COR-L47 (cell line): ENCODE results near the gene UBASH3B.

Experiments used
- DNase-seq: peaks from one replicate; lab custom pipeline; 2025; lab: John Stamatoyannopoulos, UW

UBASH3B gene

DNA sequence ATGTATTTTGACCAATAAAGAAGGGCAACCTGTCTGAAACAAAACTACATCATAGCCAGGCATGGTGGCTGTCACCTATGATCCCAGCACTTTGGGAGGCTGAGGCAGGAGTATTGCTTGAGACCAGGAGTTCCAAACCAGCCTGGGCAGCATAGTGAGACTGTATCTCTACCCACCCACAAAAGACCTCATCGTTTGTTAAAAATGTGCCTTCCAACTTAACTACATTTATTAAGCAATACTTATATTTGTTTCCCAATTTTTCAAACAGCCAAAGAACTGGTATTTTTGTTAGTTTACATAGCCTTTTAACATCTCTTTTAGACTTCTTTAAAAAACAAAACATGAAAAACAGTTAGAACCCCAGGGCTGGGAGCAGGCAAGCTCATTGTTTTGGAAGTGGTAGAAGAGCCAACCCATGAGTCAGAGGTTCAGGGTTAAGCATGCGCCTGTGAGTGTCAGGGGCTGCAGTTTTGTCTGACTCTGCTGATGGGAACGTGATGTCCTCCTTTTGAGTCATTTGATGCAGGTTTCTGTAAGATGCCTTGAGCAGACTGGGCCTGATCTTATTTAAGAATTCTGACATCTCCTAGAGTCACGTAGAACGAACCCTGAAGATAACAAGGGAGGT lies 128.9 kb downstream of the UBASH3B start:
- DNase-seq, result no peak

DNA sequence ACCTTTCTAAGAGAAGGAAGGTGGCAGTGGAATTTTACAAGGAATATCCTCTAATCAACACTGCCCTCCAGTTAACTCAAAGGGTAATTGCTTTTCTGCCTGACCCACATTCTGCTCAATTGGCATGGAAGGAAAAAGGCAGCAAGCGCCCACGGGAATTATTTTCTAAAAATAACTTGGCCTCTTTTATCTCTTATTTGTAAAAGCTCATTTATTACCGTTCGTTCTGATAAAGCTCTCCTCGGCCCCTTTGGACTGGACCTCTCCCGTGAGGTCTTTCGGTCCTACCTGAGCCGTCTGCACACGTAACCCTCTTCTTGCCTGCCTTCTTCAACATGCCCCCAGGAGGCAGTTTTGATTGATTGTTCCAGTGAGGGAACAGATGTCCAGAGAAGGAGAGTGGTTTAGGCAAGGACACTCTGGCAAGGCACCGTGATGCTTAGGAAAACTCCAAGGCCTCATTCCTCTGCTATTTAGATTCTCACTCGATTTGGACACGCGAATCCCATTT lies 129.6 kb downstream of the UBASH3B start:
- DNase-seq, result no peak

DNA sequence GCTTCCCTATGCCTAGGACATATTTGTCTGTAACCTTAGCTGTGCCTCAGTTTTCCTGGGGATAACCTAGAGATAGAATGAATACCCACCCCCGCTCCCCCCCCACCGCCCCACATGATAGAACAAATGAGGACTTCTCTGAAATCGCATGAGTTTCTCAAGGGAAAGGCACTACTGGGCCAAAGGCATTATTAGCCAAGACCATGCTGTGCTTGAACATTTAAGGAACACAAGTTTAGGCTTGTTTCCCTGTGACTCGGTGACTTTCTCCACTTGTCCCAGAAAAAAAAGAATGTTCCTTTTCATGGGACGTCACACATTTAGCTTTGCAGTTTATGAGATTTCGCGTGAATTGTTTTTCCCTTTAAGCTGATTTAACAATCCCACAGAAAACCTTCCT lies 131.4 kb downstream of the UBASH3B start:
- no peak for DNase-seq

DNA sequence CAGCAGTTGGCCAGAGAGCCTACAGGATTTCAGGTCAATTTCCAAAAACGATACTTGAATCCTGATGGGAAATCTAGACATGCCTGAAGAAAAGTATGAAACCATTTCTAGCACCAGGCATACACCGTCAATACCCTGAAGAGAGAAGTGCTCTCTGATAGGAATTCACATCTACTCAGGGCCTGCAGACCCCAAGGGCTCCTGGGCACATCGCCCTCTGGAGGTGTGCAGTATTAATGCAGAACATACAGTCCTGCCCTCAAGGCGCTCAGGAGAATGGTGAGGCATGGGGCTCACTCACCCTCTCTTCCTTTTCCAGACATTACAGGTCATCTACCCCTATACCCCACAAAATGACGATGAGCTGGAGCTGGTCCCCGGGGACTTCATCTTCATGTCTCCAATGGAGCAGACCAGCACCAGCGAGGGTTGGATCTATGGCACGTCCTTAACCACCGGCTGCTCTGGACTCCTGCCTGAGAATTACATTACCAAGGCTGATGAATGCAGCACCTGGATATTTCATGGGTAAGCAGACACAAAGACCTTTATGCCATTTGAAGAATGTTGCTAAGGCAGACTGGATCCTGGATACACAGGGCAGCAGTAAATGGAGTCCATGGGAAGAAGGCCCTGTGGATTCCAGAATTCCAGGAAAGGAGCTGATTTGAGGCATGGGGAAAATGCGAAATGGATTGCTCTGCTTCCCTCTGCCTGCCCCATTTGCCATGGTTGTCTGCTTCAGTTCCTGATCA lies 133.4 kb downstream of the UBASH3B start:
- DNase-seq, result no peak

DNA sequence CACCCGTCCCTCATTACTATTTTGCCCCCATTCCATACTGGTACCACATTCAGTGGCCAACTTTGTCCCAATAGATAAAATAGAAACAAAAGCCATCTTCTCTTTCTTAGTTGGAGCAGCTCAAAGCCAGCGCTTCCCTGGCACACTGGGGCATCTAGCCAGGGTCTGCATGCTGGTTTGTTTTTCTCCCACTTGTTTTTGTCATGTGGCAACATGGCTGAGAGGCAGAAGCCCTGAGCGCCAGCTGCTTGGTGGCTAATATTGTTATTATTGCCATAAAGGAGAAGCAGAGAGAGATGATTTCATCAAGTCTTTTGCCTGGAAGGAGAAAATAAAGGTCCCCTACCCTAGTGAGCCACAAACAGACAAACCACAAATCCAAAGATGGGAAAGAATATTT lies 134.4 kb downstream of the UBASH3B start:
- DNase-seq, result no peak

DNA sequence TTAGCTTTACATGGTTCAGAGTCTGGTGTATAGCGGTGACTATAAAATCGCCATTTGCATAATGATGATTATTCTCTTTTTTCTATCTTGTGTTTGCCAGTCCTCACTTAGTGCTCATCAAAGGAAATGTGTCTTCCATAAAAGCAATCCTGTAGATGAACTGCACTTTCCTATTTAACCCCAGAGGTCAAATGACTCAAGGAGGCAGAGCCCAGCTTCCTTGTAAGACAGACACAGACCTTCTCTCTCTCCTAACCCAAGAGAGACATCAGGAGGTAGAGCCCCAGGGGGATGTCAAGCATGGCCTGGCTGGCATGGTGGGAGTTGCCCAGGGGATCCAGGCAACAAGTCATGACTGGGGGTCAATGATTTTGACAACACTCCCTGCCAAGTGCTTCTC lies 135.9 kb downstream of the UBASH3B start:
- DNase-seq, result no peak

DNA sequence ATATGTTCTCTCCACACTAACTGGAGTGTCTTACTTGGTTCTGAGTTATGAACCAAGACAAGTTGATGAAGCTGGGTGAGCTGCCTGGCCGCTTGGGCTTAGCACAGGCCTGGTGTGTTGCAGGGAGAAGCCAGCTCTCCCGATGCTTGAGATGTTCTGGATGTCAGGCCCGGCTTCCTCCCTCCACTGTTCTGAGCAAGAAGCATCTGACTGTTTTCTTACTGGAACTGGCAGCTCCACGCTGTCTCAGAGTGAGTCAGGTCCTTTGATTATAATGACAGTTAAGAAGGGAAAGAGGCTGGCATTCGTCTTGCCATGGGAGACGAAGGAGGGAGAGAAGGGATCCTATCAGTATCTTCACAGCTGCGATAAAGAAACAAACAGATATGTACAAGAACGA lies 136.3 kb downstream of the UBASH3B start:
- no peak for DNase-seq

DNA sequence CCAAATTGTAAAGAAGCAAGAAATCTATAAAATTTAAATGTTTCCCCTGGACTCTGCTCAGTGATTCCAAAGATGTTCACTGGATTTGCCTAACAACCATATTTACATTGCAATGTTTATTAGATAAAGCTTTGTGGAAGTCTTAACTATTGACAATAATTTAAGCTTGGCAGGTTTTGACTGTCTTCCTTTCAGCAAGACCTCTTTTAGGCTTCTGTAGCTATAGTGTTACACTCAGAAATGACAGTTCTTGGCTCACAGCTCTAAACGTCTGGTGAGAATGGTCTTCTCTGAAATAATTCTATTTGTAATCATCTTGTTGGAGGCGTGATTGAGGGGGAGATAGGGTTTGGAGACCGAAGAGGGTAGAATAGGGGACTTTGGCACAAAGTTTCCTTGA lies 138.0 kb downstream of the UBASH3B start:
- DNase-seq, result no peak

DNA sequence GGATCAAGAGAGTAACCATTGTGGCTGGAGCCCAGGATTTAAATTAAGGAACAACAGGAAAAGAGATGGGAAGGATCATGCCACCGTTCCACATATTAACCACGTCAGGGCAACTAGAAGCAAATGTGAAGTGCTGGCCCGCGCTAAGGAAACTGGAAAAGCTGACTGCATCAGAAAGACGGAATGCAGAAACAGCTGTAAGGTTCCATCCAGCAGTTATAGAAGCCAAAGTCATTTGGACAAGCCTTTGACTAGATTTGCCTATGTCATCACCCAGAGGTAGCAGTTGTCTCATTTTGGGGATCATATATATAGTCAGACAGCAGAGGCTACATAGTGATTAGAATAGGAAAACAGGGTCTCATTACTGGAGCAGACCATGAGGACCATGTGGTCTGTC lies 139.8 kb downstream of the UBASH3B start:
- no peak for DNase-seq

DNA sequence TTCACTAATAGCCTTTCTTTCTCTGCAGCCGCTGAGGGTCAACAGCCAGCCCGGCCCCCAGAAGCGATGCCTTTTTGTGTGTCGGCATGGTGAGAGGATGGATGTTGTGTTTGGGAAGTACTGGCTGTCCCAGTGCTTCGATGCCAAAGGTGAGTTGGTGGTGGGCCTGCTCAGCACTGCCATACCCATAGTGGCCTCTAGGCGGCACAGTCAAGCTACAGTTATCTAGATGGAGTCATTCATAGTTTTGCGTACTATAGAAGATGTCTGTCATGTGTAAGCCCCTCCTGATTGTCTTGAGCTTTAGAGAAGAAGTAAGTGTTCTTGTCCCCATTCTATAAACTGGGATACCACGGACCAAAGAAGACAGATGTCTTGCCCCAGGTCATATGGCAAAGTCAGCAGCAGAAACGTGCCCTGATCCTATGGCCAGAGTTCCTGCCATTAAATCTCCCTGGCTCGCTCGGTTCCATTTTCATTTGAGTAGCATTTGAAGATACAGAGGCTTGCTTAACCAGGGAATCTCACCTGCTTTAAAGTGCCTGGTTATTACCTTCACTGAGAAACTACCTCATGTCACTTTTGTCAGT lies 140.7 kb downstream of the UBASH3B start:
- DNase-seq, result no peak

DNA sequence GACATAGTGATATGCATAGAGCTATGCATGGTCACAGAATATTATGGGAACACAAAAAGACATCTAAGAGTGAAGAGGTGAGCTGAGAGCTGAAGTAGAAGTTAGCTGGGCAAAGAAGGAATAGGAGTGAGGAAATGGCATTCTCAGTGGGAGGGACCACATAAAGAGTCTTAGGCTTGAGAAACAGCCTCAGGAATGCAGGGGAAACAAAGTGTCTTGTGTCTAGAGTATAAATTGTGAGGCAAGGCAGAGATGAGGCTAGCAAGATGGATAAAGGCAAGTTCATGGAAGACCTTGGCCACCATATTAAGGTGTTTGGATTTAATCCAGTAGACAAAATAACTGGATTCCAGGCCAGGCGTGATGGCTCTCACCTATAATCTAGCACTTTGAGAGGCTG lies 142.1 kb downstream of the UBASH3B start:
- no peak for DNase-seq

DNA sequence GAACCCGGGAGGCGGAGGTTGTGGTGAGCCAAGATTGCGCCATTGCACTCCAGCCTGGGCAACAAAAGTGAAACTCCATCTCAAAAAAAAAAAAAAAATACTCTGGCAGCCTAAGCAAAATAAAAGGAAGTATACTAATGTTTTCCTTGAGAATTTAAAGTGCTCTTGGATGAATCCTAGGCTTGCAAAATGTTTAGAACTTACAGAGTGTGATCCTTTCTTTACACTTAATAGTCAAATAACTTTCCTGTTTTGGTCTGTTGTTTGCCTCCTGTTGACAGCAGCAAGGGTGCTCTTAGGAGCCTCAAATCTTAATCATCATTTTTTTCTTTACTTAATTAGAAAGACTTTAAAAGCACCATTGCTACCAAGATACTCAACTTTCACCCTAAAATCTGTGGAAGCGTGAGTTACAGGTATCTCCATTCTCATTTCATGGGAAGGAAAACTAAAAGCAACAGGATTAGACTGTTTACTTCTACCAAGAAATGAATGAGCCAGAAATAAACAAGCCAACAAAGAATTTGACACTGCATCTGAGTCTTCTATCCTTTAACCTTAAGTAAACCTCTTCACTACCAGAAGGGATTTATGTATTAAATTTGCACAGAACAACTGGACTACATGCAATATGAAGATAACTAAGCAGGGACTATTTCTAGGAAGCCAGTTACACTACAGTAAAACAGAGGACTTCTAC lies 144.0 kb downstream of the UBASH3B start:
- DNase-seq, result no peak

DNA sequence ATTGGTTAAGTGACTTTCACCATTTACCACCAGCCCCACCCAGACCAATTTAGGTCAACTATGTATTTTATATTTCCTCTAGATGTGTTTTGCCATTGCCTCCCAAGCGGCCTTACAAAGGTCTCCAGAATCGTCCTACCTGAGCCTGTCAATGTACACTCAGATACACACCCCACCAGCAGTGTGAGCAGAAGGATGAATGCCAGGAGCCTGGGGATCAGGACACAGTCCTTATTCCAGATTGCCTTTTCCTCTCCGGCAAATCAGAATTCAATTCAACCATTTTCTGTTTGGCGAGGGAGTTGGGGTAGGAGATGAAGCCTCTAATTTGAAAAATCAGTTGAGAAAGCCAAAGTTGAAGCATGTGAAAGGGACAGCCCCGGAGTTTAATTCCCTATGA lies 147.4 kb downstream of the UBASH3B start:
- no peak for DNase-seq

DNA sequence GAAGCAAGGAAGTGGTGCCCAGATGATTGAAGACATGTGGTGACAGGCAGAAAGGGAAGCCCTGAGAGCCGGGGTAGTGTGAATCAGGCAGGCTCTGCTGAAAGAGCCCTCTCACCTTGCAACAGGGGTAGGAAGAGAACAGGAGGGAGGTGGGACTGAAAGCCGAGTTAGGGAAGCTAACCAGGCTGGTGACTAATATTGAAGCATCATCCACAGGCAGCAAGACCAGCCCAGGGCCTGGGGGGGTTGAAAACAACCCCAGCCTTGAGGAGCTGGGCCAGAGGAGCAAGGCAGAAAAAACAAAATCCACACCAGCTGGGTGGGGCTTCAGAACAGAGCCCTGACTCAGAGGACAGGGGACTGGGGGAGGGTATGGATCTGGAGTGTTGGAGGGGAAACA lies 147.8 kb downstream of the UBASH3B start:
- DNase-seq, result no peak

DNA sequence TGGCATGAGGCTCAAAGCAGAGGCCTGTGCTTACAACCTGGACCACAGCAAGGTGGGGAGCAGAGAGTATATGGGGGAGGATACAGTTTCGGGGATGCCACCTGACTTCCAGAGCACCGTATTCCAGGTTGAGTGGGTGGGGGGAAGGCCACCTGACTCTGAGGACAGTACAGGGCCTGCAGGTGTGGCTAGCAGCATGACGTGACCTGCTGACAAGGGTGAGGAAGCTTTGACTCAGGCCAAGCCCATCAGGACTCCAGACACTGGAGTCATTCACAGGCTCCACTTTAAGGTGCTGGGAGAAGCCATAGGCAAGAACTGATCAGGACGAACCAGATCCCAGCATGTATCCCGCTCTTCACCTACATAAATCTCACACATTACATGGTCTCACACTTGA lies 148.2 kb downstream of the UBASH3B start:
- no peak for DNase-seq

DNA sequence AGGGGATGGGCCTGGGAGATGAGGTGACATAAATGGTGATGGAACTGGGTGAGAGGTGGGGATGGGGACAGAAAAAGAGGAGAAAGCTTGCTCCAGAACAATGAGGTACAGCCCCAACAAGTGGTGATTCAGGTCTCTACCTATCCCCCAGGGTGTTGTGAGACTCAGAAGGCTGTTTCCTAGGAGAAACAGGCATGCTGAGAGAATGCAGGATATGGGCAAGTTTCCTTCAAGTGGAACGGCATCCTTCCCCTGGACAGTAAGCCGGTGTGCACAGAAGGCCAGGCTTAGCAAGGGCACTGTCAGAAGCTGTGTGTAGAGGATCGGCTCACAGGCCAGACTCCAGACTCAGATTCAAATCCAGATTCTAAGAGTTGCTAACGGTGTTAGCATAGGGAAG lies 148.6 kb downstream of the UBASH3B start:
- DNase-seq, result no peak

DNA sequence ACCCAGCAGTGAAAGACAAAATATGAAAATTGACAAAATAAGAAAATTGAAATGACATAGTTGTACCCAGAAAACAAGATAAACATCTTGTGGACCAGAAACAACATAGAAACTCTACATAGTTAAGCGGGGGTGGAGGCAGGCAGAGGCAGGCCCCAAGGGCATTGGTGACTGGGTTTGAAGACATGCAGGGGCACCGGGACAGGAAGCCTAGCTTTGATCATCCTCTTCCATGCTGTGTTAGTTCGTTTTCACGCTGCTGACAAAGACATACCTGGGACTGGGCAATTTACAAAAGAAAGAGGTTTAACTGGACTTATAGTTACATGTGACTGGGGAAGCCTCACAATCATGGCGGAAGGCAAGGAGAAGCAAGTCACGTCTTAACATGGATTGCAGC lies 149.3 kb downstream of the UBASH3B start:
- no peak for DNase-seq

DNA sequence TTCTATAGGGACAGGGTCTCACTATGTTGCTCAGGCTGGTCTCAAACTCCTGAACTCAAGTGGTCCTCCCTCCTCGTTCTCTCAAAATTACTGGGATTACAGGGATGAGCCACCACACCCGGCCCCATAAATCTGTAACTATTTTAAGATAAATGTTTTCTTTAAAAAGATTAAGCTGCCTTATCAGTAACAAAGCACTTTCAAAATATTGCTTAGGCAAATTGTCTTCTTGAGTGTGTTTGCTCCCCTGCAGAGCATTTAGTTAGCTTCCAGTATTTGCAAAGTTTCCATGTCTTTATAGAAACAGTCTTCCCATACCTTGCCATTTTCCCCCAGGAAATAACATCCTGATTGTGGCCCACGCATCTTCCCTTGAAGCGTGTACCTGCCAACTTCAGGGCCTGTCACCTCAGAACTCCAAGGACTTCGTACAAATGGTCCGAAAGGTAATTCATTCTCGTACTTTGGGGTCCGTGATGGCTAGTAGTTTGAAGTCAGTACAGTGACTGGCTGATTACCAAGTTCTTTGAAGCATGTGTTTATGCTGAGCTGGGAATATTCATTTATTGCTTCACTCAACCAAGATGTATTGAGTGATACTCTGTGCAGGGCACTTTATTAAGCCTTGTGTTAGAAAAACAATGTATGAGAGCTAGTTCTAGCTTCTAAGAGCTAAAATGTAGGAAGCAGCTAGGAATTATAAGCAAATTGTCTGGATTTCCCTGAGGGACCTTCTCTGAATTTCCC lies 152.4 kb downstream of the UBASH3B start:
- no peak for DNase-seq

DNA sequence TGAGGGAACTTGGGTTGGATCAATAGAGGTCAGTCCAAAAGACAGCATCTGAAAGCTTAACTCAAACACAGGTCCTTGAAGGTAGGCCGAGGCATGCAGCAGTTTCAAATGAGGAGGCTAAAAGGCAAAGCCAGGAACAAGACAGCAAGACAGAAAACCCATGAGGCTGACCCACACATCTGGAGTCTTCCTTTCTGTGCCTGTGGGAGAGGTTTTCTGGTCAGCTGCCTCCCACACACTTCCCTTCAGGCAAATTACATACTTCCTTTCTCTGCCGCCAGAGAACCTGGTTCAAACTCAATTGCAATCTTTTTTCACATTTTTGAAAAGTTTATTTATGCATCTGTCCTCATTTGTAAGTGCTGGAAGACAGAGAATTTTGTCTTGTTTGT lies 153.0 kb downstream of the UBASH3B start:
- no peak for DNase-seq

DNA sequence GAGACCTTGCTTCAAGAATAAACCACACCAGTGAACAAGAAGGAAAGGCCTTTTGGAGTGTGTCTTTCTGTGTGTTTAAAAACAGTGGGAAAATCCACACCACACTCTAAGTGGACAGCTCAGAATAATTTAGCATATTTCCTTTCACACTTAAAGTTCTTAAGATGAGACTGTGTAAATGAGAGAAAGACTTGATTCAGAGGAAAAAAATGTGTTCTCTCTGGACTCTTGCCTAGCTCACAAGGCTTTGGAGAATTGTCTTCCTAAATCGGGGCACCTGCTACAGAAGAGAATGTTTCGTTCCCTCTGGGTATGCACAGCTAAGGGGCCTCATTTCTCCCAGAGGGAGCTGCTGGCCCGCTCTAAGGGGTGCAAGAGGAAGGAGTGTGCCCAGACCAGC lies 154.3 kb downstream of the UBASH3B start:
- no peak for DNase-seq

DNA sequence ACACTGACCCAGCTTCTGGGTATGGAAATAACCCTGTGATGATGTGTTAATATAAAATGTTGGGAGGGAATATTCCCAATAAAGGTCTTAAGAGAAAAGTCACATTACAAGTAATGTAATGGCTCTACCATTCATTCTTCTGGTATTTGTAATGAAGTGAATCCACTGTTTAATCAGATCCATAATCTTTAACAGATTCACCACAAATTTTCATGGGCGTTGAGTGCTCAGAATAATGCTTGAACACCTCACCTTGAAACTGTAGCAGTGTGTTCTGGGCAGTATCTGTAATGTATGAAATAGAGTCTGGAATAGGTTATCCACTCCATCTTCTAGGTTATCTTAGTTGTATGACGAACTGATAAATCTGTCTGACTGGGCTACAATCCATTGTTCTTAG lies 156.2 kb downstream of the UBASH3B start:
- no peak for DNase-seq

DNA sequence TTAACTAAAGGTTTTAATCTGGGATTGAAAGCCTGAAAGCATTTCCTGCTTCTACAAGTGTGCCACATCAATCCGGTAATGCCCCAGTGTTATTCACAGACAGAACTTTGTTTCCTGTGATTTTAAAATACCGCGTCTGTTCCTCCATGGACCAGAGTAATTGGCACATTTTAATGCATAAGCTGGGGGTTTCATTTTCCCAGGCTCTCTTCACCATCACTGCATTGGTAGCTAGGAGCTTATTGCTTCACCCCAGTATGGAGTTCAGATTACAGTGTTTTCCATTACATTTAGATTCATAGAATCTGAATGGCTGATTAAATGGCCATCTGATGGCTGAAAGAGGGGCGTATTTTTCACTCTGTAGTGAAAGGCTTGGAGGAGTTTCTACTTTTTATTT lies 157.1 kb downstream of the UBASH3B start:
- no peak for DNase-seq
